NCI-H1694 treated with DMSO at 0.1 percent for 48 hours (cell line): ENCODE data around the gene PLA1A.
A peak's percentile ranks its signal among the peaks of the same experiment; 100 is the strongest.
"Not testable (repeated sequence)": the region's sequence is repeated elsewhere in the genome, so short reads cannot be mapped to it uniquely, and the experiment has no call there.

Source experiments
- DNase-seq: peaks from one replicate; lab custom pipeline; 2025; lab: John Stamatoyannopoulos, UW

Gene PLA1A

GRCh38 chr3:119664370-119664769 lies 66.7 kb downstream of the PLA1A start:
- no peak for DNase-seq

DNA sequence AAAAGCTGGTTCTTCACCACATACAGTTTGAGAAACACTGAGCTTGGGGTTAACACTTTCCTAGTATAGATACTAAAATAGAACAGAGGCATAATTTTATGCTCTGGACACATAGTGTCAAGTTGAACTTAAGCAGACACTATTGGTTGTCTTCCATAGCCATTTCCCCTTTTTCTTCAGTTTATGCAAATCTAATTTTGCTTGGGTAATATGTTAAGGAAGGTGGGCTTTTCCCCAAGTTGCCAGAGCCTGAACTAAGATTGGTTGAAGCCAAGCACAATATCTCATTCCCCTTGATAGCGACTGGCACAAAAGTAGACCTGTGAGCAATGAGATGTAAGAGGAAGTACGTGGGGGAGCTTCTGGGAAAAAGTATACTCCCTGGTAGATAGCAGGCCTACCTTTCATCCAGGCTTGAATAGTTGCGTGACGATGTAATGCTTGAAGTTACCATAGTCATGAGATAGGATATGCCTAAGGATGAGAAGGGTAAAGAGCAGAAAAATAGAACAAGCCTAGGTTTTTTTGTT lies 67.2 kb downstream of the PLA1A start:
- DNase-seq: no peak

GRCh38 chr3:119665954-119666559 lies 68.4 kb downstream of the PLA1A start:
- DNase-seq: no peak

- no peak for DNase-seq
These were observed 72.4 kb downstream of the PLA1A start for GRCh38 chr3:119669906-119670570.

GRCh38 chr3:119672776-119673175 lies 75.1 kb downstream of the PLA1A start:
- no peak for DNase-seq

DNA sequence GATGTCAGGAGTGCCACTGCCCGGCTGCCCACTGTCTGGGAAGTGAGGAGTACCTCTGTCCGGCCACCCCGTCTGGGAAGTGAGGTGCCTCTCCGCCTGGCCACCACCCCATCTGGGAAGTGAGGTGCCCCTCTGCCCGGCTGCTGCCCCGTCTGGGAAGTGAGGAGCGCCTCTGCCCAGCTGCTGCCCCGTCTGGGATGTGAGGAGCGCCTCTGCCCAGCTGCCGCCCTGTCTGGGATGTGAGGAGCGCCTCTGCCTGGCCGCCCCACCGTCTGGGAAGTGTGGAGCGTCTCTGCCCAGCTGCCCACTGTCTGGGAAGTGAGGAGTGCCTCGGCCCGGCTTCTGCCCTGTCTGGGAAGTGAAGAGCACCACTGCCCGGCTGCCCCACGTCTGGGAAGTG lies 76.2 kb downstream of the PLA1A start:
- DNase-seq: no peak

GRCh38 chr3:119675188-119675874 lies 77.6 kb downstream of the PLA1A start:
- DNase-seq: no peak

DNA sequence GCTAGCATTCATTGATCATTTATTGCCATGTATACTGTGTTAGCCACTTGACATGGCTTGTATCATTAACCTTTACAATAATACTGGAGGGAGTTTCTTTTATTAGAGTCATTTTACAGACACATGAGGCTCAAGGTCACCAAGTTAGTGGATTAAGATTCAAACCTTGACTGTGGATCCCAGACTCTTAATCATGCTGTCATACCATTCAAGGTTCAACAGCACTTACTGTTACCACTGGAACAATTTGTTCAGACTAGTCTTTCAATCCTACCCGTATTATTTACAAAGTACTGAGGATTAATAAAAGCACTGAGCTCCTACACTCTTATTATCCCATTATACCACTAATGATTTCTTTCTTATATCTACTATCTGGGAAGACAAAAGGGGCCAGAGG lies 78.3 kb downstream of the PLA1A start:
- DNase-seq: no peak

DNA sequence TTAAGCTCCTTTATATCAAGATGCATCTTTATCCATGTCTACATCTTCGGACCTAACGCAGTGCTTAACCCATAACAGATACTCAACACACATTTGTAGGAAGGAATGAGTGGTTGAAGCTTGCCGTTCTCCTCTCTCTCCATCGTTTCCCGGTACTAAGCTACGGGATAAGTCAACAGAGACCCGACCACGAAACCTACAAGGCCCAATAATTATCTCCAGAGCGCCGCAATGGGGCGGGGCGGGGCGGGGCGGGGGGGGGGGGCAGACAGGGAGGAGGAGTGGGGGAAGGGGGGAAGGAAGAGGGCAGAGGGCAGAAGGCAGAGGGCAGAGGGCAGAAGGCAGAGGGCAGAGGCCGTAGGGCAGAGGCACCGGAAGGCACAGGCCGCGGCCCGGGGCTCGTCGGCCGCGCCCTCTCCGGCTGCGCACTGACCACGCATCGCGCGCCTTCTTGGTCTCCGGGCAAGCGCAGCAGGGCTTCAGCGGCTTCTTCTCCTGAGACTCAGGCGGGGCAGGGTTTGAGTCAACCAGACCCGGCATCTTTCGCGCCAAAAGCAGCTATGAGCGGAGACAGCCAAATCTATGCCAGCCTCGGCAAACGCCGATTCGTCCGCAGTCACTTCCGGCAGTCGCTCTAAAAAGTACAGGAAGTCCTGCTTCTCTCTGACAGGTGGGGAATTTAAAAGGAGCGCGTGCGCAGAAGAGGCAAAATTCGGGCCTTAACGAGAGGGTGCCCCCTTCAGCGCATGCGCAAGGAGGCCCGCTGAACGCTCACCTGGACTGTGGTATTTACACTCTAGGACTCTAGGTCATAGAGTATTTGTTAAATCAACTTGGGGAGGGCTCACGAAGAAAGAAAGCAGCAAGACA lies 79.3 kb downstream of the PLA1A start, which contains the start of gene COX17:
COX17 (minus strand) TSS at position 636 of the 870 bp plus-strand sequence; CDS start at position 540, 96 bp downstream.
- DNase-seq: peak; percentile 90

DNA sequence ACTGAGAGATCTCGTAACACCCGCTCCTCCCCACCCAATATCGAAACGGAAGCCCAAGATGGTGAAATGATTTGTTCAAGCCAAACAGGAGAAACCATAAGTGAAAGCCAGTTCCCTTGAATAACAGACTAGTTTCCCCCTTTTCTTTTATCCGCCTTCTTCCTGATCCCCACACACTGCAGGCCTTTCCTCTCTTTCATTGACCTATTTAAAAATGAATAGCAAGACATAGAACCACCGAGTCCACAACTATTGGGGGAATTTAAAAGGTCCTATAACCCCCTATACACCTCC lies 79.9 kb downstream of the PLA1A start:
- no peak for DNase-seq

DNA sequence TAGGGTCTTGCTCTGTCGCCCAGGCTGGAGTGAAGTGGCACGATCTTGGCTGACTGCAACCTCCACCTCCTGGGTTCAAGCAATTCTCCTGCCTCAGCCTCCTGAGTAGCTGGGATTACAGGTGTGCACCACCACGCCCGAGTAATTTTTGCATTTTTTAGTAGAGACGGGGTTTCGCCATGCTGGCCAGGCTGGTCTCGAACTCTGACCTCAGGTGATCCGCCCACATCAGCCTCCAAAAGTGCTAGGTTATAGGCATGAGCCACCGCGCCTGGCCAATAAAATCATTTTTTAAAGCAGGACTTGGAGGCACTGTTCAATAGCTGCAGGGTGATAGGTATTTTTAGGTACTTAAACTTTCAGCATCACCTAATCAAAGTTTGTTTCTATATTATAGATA lies 80.5 kb downstream of the PLA1A start:
- DNase-seq: not testable (repeated sequence)
